GM19452 (cell line): ENCODE results near the gene PICALM.
A peak's percentile ranks its signal among the peaks of the same experiment; 100 is the strongest.

ENCODE experiments used
- ATAC-seq: cut with Tn5 transposase; IDR thresholded peaks from one replicate; pipeline ENCODE4 v1.9.1; 2021; ENCODE audit not compliant: unreplicated experiment

The PICALM gene

GRCh38 chr11:86052693-86053641 lies 15.9 kb downstream of the PICALM start:
- no peak for ATAC-seq

GRCh38 chr11:86050196-86050709 lies 18.6 kb downstream of the PICALM start:
- ATAC-seq = no peak

- ATAC-seq = peak; percentile 62
Observed at GRCh38 chr11:86047275-86047991, 21.5 kb downstream of the PICALM start.

GRCh38 chr11:86046116-86046515 lies 22.8 kb downstream of the PICALM start:
- ATAC-seq = no peak

- ATAC-seq = no peak
Observed at GRCh38 chr11:86043765-86044503, 24.9 kb downstream of the PICALM start.

GRCh38 chr11:86041975-86042378 lies 26.9 kb downstream of the PICALM start:
- peak; percentile 65 for ATAC-seq

GRCh38 chr11:86040919-86041850 lies 27.7 kb downstream of the PICALM start:
- ATAC-seq = no peak

GRCh38 chr11:86039094-86039493 lies 29.8 kb downstream of the PICALM start:
- ATAC-seq = no peak

DNA sequence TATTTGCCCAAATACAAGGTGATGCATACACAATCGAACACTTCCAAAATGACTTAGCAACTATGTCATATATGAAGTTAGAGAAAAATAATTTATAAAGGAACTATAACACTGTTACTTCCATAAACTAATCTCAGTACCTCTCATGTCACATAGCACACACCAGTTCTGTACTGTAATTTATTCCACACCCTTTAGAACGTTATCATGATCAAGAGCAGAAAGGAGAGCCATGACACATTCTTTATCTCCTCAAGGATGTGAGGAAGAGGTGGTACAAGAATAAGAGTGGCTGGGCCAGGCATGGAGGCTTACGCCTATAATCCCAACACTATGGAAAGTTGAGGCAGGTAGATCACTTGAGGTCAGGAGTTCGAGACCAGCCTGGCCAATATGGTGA lies 31.1 kb downstream of the PICALM start:
- ATAC-seq = no peak

GRCh38 chr11:86035920-86036319 lies 33.0 kb downstream of the PICALM start:
- ATAC-seq = no peak

DNA sequence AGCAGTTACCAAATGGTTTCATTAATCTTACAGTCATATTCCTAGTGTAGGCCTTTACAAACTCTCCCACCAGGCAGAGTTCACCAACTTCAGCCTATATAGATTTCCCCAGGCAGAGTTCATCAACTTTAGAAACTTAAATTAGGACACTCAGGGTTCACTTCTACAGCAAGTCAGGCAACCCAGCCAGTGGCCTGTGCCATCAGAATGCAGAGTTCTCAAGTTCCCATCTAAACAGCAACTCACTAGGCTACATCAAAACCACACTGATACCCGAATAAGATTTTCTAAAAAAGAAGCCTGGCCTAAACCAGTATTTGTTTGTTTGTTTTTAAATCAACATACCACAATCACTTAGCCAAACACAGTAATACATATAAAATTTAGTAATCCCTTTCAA lies 33.7 kb downstream of the PICALM start:
- no peak for ATAC-seq

DNA sequence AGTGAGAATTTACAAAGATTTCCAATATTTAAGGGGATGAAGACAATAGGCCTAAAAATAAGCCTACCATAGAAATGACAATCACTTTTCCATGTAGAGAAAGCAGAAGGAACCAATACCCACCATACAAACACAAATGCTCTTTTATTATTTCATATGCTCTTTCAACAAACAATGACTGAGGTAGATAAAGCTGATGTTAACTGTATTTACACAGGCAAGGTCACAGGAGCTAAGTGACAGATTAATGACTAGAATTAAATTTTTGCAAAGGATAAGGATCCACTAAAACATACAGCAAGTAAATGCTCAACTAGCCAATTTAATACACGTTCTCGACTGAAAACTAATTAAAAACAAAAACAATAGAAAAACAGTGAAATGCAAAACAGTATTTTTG lies 34.2 kb downstream of the PICALM start:
- no peak for ATAC-seq

DNA sequence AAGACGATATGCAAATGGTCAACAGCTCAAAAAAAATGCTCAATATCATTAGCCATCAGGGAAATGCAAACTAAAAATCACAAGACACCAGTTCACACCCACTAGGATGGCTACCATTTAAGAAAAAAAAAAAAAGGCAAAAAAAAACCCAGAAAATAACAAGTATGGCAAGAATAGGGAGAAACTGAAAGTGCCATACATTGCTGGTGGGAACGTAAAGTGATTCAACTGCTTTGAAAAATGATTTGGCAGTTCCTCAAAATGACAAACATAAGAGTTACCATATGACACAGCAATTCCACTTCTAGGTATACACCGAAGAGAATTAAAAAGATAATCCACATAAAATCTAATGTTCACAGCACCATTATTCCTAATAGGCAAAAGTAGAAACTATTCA lies 47.5 kb downstream of the PICALM start:
- ATAC-seq = no peak

- no peak for ATAC-seq
Observed at GRCh38 chr11:86018249-86018648, 50.6 kb downstream of the PICALM start.

GRCh38 chr11:86016451-86016850 lies 52.4 kb downstream of the PICALM start:
- no peak for ATAC-seq

GRCh38 chr11:86015699-86016098 lies 53.2 kb downstream of the PICALM start:
- ATAC-seq = no peak

- ATAC-seq = no peak
Observed at GRCh38 chr11:86014221-86014620, 54.7 kb downstream of the PICALM start.

DNA sequence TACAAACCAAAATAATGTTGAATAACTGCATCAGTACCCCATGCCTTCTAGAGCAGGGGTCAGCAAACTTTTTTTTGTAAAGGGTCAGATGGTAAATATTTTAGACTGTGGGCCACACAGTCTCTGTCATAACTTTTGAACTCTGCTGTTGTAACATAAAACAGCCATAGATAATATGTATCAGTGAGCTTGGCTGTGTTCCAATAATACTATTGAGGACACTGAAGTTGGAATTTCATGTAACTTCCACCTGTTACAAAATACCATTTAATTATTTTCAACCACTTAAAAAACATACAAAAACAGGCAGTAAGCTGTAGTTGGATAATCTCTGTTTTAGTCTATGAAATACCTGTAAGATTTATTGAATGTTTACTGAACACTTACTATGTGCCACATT lies 55.2 kb downstream of the PICALM start:
- ATAC-seq = no peak

DNA sequence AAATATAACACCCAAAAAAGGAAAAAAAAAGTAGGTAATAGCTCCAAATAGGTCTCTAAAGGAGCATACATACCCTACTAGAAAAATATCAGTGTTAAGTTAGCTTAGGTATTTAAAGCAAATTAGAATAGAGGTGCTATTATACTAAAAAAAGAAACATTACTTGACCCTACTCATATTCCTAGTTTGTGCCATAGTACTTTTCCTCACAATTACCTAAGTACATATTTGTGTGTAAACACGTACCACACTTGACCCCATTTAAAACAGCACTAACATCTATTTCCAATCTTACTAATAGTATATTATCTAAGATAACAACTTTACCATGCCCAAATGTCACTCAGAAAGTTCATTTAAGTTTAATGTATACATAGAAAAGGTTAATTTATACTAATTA lies 57.7 kb downstream of the PICALM start:
- ATAC-seq = no peak

DNA sequence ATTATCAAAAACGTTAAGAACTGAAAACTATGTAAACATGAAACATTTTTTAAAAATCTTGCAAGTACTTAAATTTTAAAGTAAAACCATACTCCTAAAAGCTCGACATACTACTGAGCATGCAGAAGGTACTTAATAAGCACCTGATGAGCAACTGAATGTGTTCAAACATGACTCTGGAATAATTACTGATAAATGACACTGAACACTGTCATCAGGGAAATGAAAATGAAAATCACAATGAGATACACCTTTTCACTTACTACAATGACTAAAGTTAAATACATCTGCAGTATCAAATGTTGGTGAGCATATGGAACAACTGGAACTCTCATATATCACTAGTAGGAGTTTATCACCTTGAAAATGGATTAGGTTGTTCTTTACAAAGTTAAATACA lies 65.2 kb downstream of the PICALM start:
- ATAC-seq = no peak
